NCI-H128 (cell line): ENCODE data around the gene BBX.

Source experiments
- DNase-seq: peaks from one replicate; lab custom pipeline; 2025; ENCODE audit not compliant: unreplicated experiment; lab: John Stamatoyannopoulos, UW

Gene BBX

GRCh38 chr3:107522510-107523288, at the start of gene BBX:
BBX (plus strand) TSS chr3:107522962; CDS start chr3:107710461, 187,499 bp downstream.
- DNase-seq = peak; percentile 88

GRCh38 chr3:107476462-107476861, 46.3 kb upstream of the BBX start:
- DNase-seq = no peak

GRCh38 chr3:107487490-107487889, 35.3 kb upstream of the BBX start:
- DNase-seq = no peak

GRCh38 chr3:107488942-107489341, 33.8 kb upstream of the BBX start:
- no peak for DNase-seq

- no peak for DNase-seq
Measured at GRCh38 chr3:107493134-107493533, 29.6 kb upstream of the BBX start.

GRCh38 chr3:107496855-107497254, 25.9 kb upstream of the BBX start:
- no peak for DNase-seq

GRCh38 chr3:107498646-107499045, 24.1 kb upstream of the BBX start:
- DNase-seq = no peak

GRCh38 chr3:107506458-107506857, 16.3 kb upstream of the BBX start:
- DNase-seq = no peak

- DNase-seq = no peak
Measured at GRCh38 chr3:107508331-107508730, 14.4 kb upstream of the BBX start.

GRCh38 chr3:107512108-107512507, 10.7 kb upstream of the BBX start:
- DNase-seq = no peak

- no peak for DNase-seq
Measured at GRCh38 chr3:107514453-107514852, 8.3 kb upstream of the BBX start.

GRCh38 chr3:107516475-107516874, 6.3 kb upstream of the BBX start:
- no peak for DNase-seq

- no peak for DNase-seq
Measured at GRCh38 chr3:107520535-107520934, 2.2 kb upstream of the BBX start.

- no peak for DNase-seq
Measured at GRCh38 chr3:107521469-107522059, 1.2 kb upstream of the BBX start.

- no peak for DNase-seq
Measured at GRCh38 chr3:107523289-107523538, 452 bp downstream of the BBX start.

GRCh38 chr3:107523539-107524325, 970 bp downstream of the BBX start:
- no peak for DNase-seq

GRCh38 chr3:107524326-107524840, 1.6 kb downstream of the BBX start:
- DNase-seq = no peak

GRCh38 chr3:107524841-107525643, 2.3 kb downstream of the BBX start:
- DNase-seq = no peak

- DNase-seq = no peak
Measured at GRCh38 chr3:107525644-107526305, 3.0 kb downstream of the BBX start.

- no peak for DNase-seq
Measured at GRCh38 chr3:107531917-107532469, 9.2 kb downstream of the BBX start.
